ENCODE results near the gene CEP43.

CEP43 gene, protein sequence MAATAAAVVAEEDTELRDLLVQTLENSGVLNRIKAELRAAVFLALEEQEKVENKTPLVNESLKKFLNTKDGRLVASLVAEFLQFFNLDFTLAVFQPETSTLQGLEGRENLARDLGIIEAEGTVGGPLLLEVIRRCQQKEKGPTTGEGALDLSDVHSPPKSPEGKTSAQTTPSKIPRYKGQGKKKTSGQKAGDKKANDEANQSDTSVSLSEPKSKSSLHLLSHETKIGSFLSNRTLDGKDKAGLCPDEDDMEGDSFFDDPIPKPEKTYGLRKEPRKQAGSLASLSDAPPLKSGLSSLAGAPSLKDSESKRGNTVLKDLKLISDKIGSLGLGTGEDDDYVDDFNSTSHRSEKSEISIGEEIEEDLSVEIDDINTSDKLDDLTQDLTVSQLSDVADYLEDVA

DNA sequence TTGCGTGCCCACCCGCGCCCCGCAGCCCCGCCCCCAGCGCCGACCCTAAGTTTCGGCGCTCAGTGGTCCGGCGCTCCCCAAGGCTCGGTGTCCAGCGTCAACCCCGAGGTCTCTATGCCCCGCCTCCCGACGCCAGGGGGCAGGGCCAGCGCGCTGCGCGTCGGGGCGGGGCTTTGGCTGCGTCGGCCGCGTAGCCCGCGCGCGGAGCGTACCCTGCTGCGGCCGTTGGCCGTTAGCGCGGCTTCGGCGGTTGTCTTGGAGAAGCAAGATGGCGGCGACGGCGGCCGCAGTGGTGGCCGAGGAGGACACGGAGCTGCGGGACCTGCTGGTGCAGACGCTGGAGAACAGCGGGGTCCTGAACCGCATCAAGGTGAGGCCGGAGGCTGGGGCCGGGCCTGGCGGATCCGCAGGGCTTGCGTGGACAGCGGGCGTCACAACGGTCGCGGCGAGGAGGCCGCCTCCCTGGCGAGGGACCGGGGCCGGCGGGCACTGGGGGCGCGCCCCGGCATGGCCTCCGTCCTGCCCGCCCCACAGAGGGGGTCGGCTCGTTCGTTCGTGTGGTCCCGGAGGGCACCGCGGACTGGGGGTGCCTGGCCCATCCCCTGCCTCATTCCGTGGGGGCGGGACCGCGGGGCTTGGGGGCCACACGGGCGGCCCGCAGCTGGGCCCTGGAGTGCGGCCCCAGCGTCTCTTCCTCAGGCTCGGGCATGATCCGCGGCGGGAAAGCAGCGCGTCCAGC is at the start of gene CEP43:
Gene CEP43 (plus strand): TSS at position 253 of the 739 bp plus-strand sequence. CDS start 16 bp downstream, at position 269.
- peak; percentile 97 for DNase-seq (ENCODE audit: low spot score)

DNA sequence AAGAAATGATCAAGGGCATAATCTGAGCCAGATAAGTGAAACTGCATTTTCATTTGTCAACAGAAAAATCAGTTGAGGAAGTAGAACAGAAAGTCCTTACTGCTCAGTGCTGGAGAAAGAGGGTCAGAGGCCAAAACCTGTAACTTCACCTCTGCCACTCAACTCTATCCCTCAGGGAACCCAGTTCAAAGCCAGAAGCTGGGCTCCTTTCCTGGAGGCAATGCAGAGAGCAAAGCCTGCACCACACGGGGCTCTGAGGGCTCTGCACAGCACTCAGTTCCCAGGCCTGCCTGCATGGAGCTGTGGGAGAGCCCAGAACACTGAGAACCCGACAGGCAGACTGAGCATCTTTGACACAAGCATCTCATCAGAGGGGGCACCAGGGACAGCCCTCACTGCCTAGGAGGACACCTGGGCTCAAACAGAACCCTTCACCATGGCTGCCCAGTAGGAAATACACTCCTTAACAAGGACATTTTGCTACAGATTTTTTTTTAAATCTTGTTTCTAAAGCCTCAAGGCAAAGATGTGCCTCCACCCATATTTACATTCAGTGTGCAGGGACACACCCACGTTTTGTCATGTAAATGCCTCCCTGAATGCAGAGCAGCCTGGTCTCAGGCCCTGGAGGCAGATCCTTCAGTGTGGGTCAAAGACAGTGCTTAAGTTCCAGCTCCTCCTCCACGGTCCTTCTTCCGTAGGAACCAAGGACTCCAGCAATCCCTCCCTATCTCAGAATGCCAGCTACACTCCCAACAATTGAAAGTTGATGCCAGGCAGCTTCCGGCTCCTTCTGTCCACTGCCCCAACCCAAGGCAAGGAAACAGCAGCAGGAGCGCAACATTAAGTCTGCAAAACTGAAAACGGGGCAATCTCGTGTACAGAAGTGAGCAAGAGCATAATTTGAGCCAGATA is 49.4 kb upstream of the CEP43 start:
- DNase-seq (ENCODE audit: low spot score): no peak

DNA sequence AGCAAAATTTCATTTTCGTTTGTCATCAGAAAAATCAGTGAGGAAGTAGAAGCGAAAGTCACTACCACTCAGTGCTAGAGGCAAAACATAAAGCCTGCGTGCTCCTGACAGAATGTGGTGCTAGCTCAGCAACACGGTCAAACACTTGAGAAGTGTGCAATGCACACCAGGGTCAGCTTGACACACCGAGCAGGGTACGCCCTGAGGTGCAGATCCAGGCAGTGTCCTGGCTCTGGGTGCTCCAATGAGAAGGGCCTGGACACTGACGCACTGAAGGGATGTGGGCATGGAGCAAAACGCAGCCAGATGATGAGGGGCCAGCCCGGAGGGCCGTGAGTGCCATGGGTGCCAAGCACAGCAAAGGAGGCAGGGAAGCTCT is 48.8 kb upstream of the CEP43 start:
- no peak for DNase-seq (ENCODE audit: low spot score)

DNA sequence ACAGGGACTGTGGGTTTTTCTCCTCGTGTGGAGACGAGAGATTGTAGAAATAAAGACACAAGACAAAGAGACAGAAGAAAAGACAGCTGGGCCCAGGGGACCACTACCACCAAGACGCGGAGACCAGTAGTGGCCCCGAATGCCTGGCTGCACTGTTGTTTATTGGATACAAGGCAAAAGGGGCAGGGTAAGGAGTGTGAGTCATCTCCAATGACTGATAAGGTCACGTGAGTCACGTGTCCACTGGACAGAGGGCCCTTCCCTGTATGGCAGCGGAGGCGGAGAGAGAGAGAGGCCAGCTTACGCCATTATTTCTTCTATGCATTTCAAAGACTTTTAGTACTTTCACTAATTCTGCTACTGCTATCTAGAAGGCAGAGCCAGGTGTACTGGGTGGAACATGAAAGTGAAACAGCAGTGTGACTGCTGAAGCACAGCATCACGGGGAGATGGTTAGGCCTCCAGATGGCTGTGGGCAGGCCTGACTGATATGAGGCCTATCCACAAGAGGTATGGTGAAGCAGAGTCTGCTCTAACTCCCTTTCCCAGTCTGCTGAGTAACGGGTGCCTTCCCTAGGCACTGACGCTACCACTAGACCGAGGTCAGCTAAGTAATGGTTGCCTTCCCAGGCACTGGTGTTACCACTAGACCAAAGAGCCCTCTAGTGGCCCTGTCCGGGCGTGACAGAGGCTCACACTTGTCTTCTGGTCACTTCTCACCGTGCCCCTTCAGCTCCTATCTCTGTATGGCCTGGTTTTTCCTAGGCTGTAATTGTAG is 48.1 kb upstream of the CEP43 start:
- DNase-seq (ENCODE audit: low spot score): peak; percentile 66

DNA sequence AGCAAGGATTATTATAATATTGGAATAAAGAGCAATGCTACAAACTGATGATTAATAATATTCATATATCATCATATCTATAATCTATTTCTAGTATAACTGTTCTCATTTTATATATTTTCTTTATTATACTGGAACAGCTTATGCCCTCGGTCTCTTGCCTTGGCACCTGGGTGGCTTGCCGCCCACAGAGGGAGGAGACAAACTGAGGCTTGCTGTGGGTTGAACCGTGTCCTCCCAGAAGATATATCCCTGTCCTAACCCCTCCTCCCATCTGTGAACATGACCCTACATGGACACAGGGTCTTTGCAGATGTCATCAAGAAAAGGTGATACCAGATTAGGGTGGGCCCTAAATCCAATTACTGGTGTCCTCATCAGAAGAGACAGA is 47.5 kb upstream of the CEP43 start:
- no peak for DNase-seq (ENCODE audit: low spot score)

GRCh38 chr6:166952121-166952520 is 47.1 kb upstream of the CEP43 start:
- DNase-seq (ENCODE audit: low spot score): no peak

DNA sequence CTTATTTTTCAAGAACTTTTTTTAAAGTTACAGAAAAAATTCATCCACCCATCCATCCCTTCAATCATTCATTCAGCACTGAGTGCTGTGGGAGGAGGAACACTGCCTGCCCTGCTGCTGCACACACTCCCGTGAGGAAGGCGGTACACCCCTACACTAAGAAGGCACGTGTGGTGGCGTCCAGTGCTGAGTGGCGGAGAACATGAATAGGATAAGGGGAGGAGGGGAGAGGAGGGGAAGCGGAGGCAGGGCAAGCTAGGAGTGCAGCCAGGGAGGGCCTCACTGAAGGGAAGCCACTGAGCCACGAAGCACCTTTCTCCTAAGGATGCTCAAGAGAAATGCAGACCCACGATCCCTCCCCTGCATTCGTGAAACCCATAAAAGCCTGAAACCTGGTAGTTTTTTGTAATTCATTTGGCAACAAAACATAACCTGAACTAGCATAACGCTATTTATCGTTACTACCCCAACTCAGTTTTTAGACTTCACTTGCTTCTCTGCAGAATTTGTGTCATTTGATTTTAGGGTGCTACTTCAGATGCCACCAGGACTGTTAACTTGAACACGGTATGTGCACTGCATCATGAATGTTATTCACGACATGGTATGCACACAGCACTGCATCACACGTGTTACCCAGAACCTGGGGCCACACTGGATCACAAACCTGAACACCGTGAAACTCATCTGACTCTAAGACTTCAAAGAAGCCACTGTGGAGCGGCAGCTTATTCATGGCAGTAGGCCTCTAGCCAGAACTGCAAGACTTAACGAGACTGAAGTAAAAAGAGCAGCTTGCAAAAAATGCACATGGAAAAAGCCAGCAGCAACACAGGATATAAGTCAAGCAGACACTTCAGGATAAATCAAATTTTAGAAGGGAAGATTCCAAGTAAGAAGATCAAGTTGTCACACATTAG is 46.4 kb upstream of the CEP43 start:
- no peak for DNase-seq (ENCODE audit: low spot score)

DNA sequence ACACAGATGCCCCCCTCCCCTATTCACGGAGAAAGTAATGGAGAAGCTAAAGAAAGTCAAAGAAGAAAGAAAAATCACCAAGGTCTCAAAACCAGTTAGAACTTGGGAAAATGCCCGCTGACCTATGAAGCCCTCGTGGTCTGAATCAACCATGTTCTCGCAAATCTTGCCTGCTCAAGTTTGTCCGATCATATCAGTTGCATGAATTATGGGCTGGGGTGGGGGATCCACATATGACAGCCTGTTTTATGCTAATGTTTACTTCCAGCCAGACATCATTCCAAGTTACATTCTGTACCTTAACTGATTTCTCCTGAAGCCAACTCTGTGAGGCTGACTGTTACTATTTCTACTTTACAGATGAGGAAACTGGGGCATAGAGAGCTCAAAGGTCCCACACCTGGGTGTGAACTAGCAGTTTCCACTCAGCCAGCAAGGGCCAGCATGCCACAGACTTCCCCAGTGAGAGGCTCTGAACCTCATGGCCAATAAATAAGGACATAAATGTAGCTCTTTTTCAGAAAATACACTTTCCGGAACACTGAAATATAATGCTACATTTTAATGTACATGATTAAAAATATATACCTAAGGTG is 45.0 kb upstream of the CEP43 start:
- DNase-seq (ENCODE audit: low spot score): no peak

GRCh38 chr6:166955121-166955864 is 43.9 kb upstream of the CEP43 start:
- peak; percentile 31 for DNase-seq (ENCODE audit: low spot score)

DNA sequence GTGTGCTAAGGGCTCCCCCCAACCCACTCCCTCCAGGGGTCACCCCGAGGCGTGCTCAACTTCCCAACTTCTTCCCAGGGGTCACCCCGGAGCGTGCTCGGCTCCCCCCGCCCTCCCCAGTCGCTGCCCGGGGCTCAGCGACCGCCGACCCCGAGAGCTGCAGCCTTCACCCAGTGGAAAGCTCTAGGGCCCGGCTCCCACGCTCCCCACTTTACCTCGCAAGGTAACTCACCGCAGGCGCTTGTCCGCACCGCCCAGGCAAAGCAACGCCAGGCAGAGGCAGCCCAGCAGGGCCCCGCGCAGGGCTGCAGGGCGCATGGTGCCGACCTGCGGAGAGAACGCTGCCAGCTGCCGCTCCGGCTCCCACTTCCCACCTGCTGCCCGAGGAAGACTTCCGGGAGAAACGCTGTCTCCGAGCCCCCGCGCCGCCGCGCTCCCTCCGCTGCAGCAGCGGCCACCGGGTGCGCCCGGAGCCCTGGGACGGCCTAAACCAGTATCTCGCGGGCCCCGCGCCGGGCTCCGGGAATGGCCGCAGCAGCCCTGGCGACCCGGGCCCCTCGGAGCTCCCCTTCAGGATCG is 43.2 kb upstream of the CEP43 start:
- peak; percentile 64 for DNase-seq (ENCODE audit: low spot score)

GRCh38 chr6:166956444-166957086 is 42.6 kb upstream of the CEP43 start, which contains the start of gene RNASET2:
RNASET2 (minus strand) TSS chr6:166956550; CDS start chr6:166956182, 368 bp downstream.
- DNase-seq (ENCODE audit: low spot score): peak; percentile 93

DNA sequence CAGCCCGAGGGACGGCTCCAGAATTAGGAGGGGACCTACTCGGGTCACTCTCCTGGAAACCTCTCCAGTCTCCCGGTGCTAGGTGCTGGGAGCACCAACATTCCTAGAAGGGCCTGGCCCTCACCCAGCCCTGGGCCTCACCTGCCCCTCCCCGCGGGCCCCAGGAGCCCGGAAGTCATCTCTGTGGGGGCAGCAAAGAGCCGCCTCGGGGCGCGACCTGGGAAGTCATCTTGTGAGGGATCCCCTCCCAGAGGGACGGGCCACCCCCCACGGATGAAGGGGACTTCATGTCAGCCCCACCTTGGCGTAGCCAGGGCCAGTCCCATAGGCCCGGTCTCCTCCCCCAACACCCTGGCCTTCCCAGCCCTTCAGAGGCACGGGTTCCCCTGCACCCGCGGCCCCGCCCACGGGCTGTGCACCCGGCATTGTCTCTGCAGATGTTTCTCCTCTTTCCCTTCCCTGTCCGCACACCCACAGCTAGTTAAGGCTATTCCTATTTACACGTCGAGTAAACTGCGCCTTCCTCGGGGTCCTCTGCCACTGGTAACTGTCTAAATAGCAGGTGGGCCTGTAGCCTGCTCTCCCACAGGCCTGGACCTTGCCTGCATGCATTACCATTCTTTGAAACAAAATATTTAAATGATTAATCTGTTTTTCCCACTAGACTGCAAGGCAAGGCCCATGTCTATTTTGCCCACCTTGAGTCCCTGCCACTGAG is 42.0 kb upstream of the CEP43 start:
- DNase-seq (ENCODE audit: low spot score): peak; percentile 80

DNA sequence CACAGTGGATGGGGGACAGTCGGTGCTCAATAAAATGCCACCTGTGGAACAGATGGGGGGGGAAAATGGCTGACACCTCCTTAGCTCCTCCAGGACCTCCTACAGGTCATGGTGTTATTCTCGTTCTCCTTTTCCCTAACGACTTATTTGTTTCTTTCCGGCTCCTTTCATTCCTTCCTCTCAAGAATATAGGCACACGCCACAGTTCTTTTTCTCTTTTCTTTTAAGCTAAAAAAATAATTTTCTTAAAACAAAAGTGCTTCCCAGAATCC is 41.5 kb upstream of the CEP43 start:
- no peak for DNase-seq (ENCODE audit: low spot score)

DNA sequence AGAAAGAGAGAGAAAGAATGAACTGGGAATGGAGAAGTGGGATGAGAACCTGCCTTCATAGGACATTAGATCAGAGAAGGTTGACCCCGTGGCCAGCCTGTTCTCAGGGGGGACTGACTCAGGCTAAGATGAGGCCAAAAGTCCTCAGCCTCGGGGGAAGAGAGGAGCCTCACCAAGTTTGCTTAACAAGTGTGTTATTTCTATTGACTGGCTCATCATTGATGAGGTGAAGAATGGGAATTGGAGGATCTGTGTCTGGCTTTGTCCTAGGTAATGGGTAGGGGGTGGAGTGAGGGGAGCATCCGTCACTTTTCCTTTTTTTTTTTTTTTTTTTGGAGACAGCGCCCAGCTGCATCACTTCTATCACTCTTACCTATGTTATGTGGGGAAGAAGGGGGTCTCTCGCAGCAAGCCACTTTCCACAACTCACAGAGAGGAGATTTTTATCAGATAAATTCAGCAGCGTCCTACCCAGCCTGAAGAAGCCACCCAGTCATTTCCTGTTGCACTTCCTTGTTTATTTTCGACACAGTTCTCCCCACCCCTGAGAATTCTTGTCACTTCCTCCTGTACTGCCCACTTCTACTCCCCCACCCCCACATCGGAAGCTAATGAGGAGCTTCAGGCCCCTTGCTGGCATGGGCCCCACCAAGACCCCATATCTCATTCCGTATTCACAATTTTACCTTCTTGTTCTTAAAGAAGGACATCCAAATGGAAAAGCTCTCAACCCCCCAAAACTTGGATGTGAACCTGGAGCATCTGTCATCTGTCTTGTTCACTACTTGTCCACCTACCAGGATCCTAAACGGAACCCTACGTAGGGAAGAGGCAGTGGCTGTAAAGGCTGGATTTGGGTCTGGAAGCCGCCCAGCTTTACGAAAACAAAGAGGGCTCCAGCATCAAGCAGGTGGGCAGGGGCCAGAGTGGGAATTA is 40.0 kb upstream of the CEP43 start:
- DNase-seq (ENCODE audit: low spot score): peak; percentile 57

DNA sequence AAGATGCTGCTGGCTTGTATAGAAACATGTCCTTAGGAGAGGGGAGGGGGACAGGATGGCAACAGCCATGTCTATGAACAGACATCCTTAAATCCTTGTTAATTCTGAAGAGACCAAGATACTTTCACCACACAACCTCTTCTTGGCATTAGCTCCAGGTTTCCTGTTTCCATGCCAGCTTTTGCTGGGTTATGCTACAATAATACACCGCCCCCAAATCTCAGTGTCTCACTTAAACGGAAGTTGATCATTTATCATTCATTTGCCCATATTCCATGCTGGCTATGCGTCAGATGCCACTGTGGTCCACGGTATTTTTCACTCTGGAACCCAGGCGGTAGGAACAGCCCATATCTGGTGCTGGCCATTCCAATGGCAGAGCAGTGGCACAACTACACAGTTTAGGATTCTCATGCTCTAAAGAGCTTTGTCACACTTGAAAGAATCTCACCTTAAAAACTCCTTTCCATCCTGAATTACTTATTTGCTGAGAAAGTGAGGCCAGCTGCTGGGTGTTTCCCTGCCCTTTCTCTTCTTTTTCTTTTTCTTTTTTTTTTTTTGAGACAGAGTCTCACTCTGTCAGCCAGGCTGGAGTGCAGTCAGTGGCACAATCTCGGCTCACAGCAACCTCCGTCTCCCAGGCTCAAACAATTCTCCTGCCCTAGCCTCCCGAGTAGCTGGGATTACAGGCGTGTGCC is 39.1 kb upstream of the CEP43 start:
- DNase-seq (ENCODE audit: low spot score): peak; percentile 41

GRCh38 chr6:166960609-166960978 is 38.6 kb upstream of the CEP43 start:
- no peak for DNase-seq (ENCODE audit: low spot score)

All from kidney tubule cell (primary cell).